Lower lobe of right lung (tissue), 2 donors: ENCODE results near the gene CALML3. TPM values are rescaled to one million over a fixed set of nuclear protein-coding genes. Genes with fewer than 3 reads are reported as not detected.

Experiments used
- ATAC-seq, 2 donors: fragments of 200-7000 bp; cut with Tn5 transposase; one replicate each; pipeline ENCODE4 v1.9.1; 2020 to 2022; ENCODE audit warnings: mild to moderate bottlenecking in 2 of 2, moderate library complexity in 2 of 2
- DNase-seq: peaks from one replicate; pipeline ENCODE4 v3.0.0-alpha.2; 2020
- H3K27ac ChIP-seq: fragments of 200-600 bp; one replicate; pipeline ENCODE4 v1.8.0; 2022
- H3K27me3 ChIP-seq: fragments of 200-600 bp; one replicate; pipeline ENCODE4 v1.8.0; 2022; ENCODE audit warnings: low read depth
- H3K36me3 ChIP-seq: fragments of 200-600 bp; one replicate; pipeline ENCODE4 v1.8.0; 2022; ENCODE audit warnings: mild to moderate bottlenecking
- H3K4me1 ChIP-seq: fragments of 200-600 bp; one replicate; pipeline ENCODE4 v1.8.0; 2022
- H3K4me3 ChIP-seq: fragments of 200-600 bp; one replicate; pipeline ENCODE4 v1.8.0; 2022; ENCODE audit warnings: mild to moderate bottlenecking
- H3K9me3 ChIP-seq: fragments of 200-600 bp; one replicate; pipeline ENCODE4 v1.8.0; 2022
- CTCF ChIP-seq: fragments of 200-600 bp; IDR thresholded peaks from one replicate; pipeline ENCODE4 v1.8.0; 2022; ENCODE audit warnings: antibody characterized with exemption, mild to moderate bottlenecking
- intact Hi-C: fragments of 100-400 bp; cut with DNase I; formaldehyde crosslinking; loops from one replicate; pipeline ENCODE4 v1.11.0; 2022
- total RNA-seq: library from RNA; stranded (reverse); fragmentation: NEBNext Ultra II Directional; extraction: Animal tissue kit (Norgen Biotek cat#: 25700); gene quantifications from one replicate; pipeline ENCODE4 v1.2.1, GENCODE V29; 2021
- donor health status: DM: no; HTN: yes; CAD: no; lungs with severe emphysema.

Gene CALML3
- total RNA-seq, 1 donor from 2014 or later = not detected

DNA sequence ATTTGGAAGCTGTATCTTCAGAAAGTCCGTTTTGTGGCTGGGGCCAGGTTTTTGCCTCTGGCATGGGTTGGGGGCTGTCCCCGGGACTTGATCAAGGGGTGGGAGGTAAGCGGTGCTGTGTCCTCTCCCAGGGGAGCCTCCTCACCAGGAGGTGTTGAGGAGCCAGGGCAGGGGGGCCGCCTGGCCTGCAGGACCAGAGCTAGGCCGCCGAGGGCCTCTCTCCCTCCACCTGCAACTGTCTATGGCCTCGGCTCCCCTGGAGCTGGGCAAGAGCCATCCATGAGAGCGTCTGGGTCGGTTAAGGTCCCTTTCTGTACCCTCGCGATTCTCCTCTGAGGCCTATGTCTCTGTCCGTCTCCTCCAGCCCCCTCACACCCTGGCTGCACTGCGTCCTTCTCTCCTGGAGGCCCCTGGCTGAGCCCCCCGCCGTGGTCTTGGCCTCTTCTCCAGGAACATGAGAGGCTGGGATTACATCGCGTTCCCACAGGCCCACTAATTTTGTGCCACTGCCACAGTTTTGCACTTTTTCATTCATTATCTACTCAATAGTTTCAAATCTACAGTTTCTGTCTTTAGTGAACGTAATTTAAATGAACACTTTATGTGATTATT, 46.0 kb upstream of the CALML3 start:
- no peak for TF ChIP-seq CTCF
- DNase-seq (no peak), ATAC-seq (no peak)
- Histone ChIP-seq H3K27ac (no peak overlapping the region), H3K4me3 (no peak overlapping the region), H3K36me3 (no peaks in the 10 kb centered on the region), H3K9me3 (no peaks in the 10 kb centered on the region), H3K4me1 (no peaks in the 10 kb centered on the region), H3K27me3 (no peaks in the 10 kb centered on the region)
- intact Hi-C loops = no loop called here

DNA sequence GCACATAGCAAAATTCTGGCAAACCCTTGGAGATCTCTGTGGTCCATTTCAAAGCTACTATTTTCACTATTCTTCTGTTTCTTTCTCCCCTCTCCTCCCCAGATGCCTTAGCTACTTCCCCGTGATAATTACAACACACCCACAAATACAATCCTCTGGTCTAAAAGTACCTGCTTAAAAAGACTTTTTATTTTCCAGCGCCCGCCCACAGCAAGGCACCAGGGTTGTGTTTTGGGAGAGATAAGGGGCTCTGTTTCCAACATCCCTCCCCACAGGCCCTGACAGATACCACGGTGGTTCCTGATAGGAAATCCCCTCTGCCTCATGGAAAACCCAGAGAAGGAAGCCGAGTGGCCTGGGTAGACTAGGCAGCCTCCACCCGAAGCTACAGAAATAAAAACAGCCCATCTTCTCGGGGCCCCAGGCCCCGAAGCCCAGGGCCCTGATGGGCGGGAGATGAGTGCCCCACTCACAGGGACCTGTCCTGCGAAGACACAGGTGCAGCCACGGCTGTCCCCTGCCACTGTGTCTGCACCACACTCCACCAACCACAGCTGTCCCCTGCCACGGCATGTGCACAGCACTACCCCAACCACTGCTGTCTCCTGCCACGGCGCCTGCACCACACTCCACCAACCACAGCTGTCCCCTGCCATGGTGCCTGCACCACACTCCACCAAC, 45.1 kb upstream of the CALML3 start:
- ATAC-seq (peak in 1 of 2 donors; percentile 43), DNase-seq (no peak)
- Histone ChIP-seq H3K4me3 (no peak overlapping the region), H3K27ac (no peak overlapping the region), H3K9me3 (no peaks in the 10 kb centered on the region), H3K4me1 (no peaks in the 10 kb centered on the region), H3K27me3 (no peaks in the 10 kb centered on the region), H3K36me3 (no peaks in the 10 kb centered on the region)
- intact Hi-C loops = no loop called here
- TF ChIP-seq CTCF = no peak

- Histone ChIP-seq H3K27ac (no peak overlapping the region), H3K4me1 (no peaks in the 10 kb centered on the region), H3K9me3 (no peaks in the 10 kb centered on the region), H3K36me3 (no peaks in the 10 kb centered on the region), H3K27me3 (no peaks in the 10 kb centered on the region), H3K4me3 (no peak overlapping the region)
- intact Hi-C loops = no loop called here
- no peak for TF ChIP-seq CTCF
- DNase-seq (no peak), ATAC-seq (peak in 1 of 2 donors; percentile 26)
These were observed 44.4 kb upstream of the CALML3 start for GRCh38 chr10:5480162-5480941.

GRCh38 chr10:5481121-5481520, 43.6 kb upstream of the CALML3 start:
- no peak for DNase-seq

GRCh38 chr10:5482016-5482415, 42.7 kb upstream of the CALML3 start:
- ATAC-seq = no peak
- intact Hi-C loops = no loop called here

More at GRCh38 chr10:5481121-5481520, 43.6 kb upstream of the CALML3 start:
- intact Hi-C loops = no loop called here
- no peak overlapping the region for H3K4me3 ChIP-seq
- H3K9me3 ChIP-seq = no peaks in the 10 kb centered on the region
- no peak for TF ChIP-seq CTCF
- H3K36me3 ChIP-seq = no peaks in the 10 kb centered on the region
- no peaks in the 10 kb centered on the region for H3K27me3 ChIP-seq
- no peak overlapping the region for H3K27ac ChIP-seq
- H3K4me1 ChIP-seq = no peaks in the 10 kb centered on the region
- ATAC-seq = no peak

More at GRCh38 chr10:5482016-5482415, 42.7 kb upstream of the CALML3 start:
- no peak for TF ChIP-seq CTCF
- no peak for DNase-seq
- Histone ChIP-seq H3K4me3 (no peak overlapping the region), H3K4me1 (no peaks in the 10 kb centered on the region), H3K9me3 (no peaks in the 10 kb centered on the region), H3K36me3 (no peaks in the 10 kb centered on the region), H3K27ac (no peak overlapping the region), H3K27me3 (no peaks in the 10 kb centered on the region)
